Psoas muscle (tissue), 8 donors: ENCODE results near the gene ZMIZ1. TPM values are rescaled to one million over a fixed set of nuclear protein-coding genes. Genes with fewer than 3 reads are reported as not detected.
A peak's percentile ranks its signal among the peaks of the same experiment; 100 is the strongest.

ENCODE experiments used
- ATAC-seq, 4 donors: fragments of 200-7000 bp; cut with Tn5 transposase; one replicate each; pipeline ENCODE4 v1.9.1; 2020; ENCODE audit warnings: moderate library complexity in 3 of 4, mild to moderate bottlenecking in 2 of 4
- DNase-seq, 2 donors: peaks; one replicate each; pipeline ENCODE4 v3.0.0-alpha.2; 2020
- H3K27ac ChIP-seq: fragments of 200-600 bp; one replicate; pipeline ENCODE4 v1.8.0; 2022
- H3K27me3 ChIP-seq, 3 donors: fragments of 200-600 bp in 1 of 3; one replicate each; pipeline versions ENCODE4 v1.6.1 to v1.8.0; 2013 to 2022; ENCODE audit warnings: low read length in 2 of 3, mild to moderate bottlenecking in 2 of 3, moderate library complexity in 1 of 3; ENCODE audit not compliant: insufficient read depth in 3 of 3
- H3K36me3 ChIP-seq, 2 donors: fragments of 200-600 bp in 1 of 2; one replicate each; pipeline versions ENCODE4 v1.6.1 to v1.8.0; 2013 to 2022; ENCODE audit warnings: low read depth in 1 of 2, mild to moderate bottlenecking in 1 of 2, moderate library complexity in 1 of 2; ENCODE audit not compliant: insufficient read depth in 1 of 2
- H3K4me1 ChIP-seq: fragments of 200-600 bp; one replicate; pipeline ENCODE4 v1.8.0; 2022
- H3K4me3 ChIP-seq: fragments of 200-600 bp; one replicate; pipeline ENCODE4 v1.8.0; 2022; ENCODE audit warnings: mild to moderate bottlenecking
- H3K9me3 ChIP-seq: fragments of 200-600 bp; one replicate; pipeline ENCODE4 v1.8.0; 2022
- WGBS, 3 donors: extraction: QIAGEN DNeasy Blood & Tissue Kit; methylation state at CpG; one replicate each; pipeline versions ENCODE4 v1.1.6 to v1.1.7; 2013; 5-methylcytosine and 5-hydroxymethylcytosine counted together
- intact Hi-C, 2 donors: fragments of 100-400 bp; cut with DNase I; formaldehyde crosslinking; loops; one replicate each; pipeline versions ENCODE4 v1.11.0 to v1.14.2; 2022
- polyA plus RNA-seq, 3 donors: library from polyadenylated mRNA; stranded (reverse); fragments of 200-250 nt; gene quantifications; one replicate each; pipeline ENCODE4 v1.2.3, GENCODE V29; 2013
- total RNA-seq, 4 donors: library from RNA; stranded (reverse); fragmentation: NEBNext Ultra II Directional in 2 of 4; extraction: Animal tissue kit (Norgen Biotek cat#: 25700) in 2 of 4; gene quantifications; one replicate each; pipeline versions ENCODE4 v1.2.1 to v1.2.4, GENCODE V29; 2021 to 2023
- TF ChIP-seq, protein P1 (sequence below): fragments of 200-600 bp; IDR thresholded peaks from one replicate; pipeline ENCODE4 v1.8.0; 2022; ENCODE audit warnings: antibody characterized with exemption
- donor health status: healthy with polysubstance abuse.
- donor health status: DM: no; HTN: no; CAD: no; lungs with moderate emphysema.
- donor health status: Bipolar disorder and iron deficiency.
- donor health status: healthy.
- donor health status: DM: yes; HTN: yes; CAD: no.
- donor health status: DM: no; HTN: no; CAD: no.
- donor health status: DM: no; HTN: no; CAD: no.
- donor health status: DM: yes; HTN: yes; CAD: no.

Gene ZMIZ1
- total and polyA plus RNA-seq, 7 donors, result 10.4 to 37.6 (median 30.0) TPM

GRCh38 chr10:79221110-79222051 is 152.6 kb downstream of the ZMIZ1 start:
- DNase-seq (peak; percentile 79 to 85), ATAC-seq (peak; percentile 42 to 65 (median 54))
- Histone ChIP-seq H3K27me3 (no peaks in the 10 kb centered on the region), H3K36me3 (peaks cover 0 to 37% of the 10 kb centered on the region in 2 donors), H3K9me3 (no peaks in the 10 kb centered on the region), H3K4me1 (peaks cover 20% of the 10 kb centered on the region), H3K4me3 (no peak overlapping the region), H3K27ac (peak overlapping the region; percentile 63)
- TF ChIP-seq, protein P1, sequence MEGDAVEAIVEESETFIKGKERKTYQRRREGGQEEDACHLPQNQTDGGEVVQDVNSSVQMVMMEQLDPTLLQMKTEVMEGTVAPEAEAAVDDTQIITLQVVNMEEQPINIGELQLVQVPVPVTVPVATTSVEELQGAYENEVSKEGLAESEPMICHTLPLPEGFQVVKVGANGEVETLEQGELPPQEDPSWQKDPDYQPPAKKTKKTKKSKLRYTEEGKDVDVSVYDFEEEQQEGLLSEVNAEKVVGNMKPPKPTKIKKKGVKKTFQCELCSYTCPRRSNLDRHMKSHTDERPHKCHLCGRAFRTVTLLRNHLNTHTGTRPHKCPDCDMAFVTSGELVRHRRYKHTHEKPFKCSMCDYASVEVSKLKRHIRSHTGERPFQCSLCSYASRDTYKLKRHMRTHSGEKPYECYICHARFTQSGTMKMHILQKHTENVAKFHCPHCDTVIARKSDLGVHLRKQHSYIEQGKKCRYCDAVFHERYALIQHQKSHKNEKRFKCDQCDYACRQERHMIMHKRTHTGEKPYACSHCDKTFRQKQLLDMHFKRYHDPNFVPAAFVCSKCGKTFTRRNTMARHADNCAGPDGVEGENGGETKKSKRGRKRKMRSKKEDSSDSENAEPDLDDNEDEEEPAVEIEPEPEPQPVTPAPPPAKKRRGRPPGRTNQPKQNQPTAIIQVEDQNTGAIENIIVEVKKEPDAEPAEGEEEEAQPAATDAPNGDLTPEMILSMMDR, result no peak
- 36 to 44% (median 36%) methylated on average over 31 to 38 of the region's 38 CpGs for WGBS, 3 donors
- intact Hi-C loops, result loop anchor here in 1 of 2 donors (2.0 kb wide), 1 partner anchor 21 kb away; no protein-coding TSS in a partner anchor

DNA sequence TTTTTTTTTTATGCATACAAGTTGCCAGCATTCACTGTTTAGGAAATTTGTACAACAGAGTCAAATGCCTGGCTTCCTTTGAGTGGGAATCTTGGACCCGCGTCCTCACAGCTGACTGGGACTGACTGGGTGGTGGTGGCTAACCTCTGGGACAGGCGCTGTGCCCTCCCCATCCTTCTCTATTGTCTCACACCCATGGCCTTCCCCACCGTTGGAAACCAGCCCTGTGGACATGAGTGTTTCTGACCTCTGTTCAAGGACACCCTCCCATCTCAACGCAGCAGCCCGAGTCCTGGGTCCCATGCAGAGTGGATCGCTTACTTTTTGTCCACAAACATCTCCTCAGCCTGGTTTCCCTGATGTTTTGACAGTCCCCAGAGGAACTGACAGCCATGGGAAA is 153.4 kb downstream of the ZMIZ1 start:
- peaks cover 20% of the 10 kb centered on the region for H3K4me1 ChIP-seq
- peak overlapping the region; percentile 63 for H3K27ac ChIP-seq
- no peak overlapping the region for H3K4me3 ChIP-seq
- DNase-seq (no peak), ATAC-seq (no peak)
- intact Hi-C loops, result no loop called here
- no peaks in the 10 kb centered on the region for H3K27me3 ChIP-seq
- 70 to 73% (median 72%) methylated on average over 7 of the region's 7 CpGs for WGBS, 3 donors
- TF ChIP-seq, protein P1, result no peak
- H3K9me3 ChIP-seq, result no peaks in the 10 kb centered on the region
- peaks cover 0 to 31% of the 10 kb centered on the region in 2 donors for H3K36me3 ChIP-seq

- Histone ChIP-seq H3K4me1 (peaks cover 20% of the 10 kb centered on the region), H3K27me3 (no peaks in the 10 kb centered on the region), H3K9me3 (no peaks in the 10 kb centered on the region), H3K4me3 (no peak overlapping the region), H3K36me3 (peaks cover 0 to 29% of the 10 kb centered on the region in 2 donors), H3K27ac (peak overlapping the region; percentile 55)
- DNase-seq (peak; percentile 55 to 80), ATAC-seq (peak in 3 of 4 donors; percentile 5 to 26 (median 25))
- WGBS, 3 donors, result 67 to 76% (median 76%) methylated on average over 22 of the region's 22 CpGs
- intact Hi-C loops, result no loop called here
- TF ChIP-seq, protein P1, result no peak
Observed at GRCh38 chr10:79223091-79224048, 154.6 kb downstream of the ZMIZ1 start.

DNA sequence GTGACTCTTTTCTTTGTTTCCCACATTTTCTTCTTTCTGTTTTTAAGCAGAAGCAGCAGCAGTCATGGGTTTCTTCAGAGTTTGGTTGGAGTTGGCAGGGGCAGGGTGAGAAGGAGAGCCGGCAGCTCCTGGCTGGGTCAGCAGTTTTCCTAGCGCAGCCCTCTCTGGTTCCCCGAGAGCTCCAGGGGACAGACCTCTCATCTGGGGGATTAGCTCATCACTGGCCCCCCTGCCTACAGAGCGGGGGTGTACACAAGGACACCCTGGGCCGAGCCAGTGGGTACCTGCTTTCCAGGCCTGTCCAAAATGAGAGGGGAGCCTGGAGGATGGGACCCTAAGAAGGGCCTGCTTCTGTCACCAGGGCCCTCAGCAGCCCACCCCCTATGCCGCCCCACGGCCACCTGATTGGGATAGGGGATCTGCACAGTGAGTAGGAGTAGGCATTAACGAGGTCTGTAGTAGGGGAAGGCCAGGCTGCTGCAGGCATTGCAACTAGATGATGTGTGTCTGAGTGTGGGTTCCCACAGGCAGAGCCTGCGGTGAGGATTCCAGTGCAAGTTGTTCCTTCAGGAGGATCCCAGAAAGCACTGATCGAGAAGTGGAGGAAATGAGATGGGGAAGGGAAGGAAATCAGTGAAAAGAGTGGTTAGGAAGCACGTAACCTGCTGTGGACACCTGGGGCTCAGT is 155.6 kb downstream of the ZMIZ1 start:
- Histone ChIP-seq H3K27ac (peak overlapping the region; percentile 55), H3K4me1 (peaks cover 20% of the 10 kb centered on the region), H3K27me3 (no peaks in the 10 kb centered on the region), H3K36me3 (peaks cover 0 to 32% of the 10 kb centered on the region in 2 donors), H3K4me3 (no peak overlapping the region), H3K9me3 (no peaks in the 10 kb centered on the region)
- 86 to 91% (median 88%) methylated on average over 11 of the region's 11 CpGs for WGBS, 3 donors
- ATAC-seq (no peak), DNase-seq (no peak)
- TF ChIP-seq, protein P1, result no peak
- intact Hi-C loops, result no loop called here
